Measurements from ENCODE around the gene BRINP3. TPM values are rescaled to one million over a fixed set of nuclear protein-coding genes. Genes with fewer than 3 reads are reported as not detected.

Gene BRINP3
- total and polyA plus RNA-seq, 2 experiments from 2014 or later, result 5.0 to 6.3 TPM

- Histone ChIP-seq H3K36me3 (no peaks in the 10 kb centered on the region), H3K27ac (no peak overlapping the region), H3K27me3 (no peaks in the 10 kb centered on the region), H3K9me3 (ENCODE audit: low read depth) (no peaks in the 10 kb centered on the region), H3K4me1 (ENCODE audit: low read depth) (no peaks in the 10 kb centered on the region), H3K4me3 (no peak overlapping the region)
- no peak for DNase-seq (ENCODE audit: low read depth in 1 of 2, low spot score in 1 of 2)
- TF ChIP-seq CTCF (IDR thresholded peaks at IDR 0.05; ENCODE audit: low read depth, low read length), result no peak
These were observed 202.9 kb downstream of the BRINP3 start for GRCh38 chr1:190274721-190275120.

- Histone ChIP-seq H3K36me3 (no peaks in the 10 kb centered on the region), H3K27ac (no peak overlapping the region), H3K4me3 (no peak overlapping the region), H3K4me1 (ENCODE audit: low read depth) (no peaks in the 10 kb centered on the region), H3K27me3 (no peaks in the 10 kb centered on the region), H3K9me3 (ENCODE audit: low read depth) (no peaks in the 10 kb centered on the region)
- no peak for TF ChIP-seq CTCF (IDR thresholded peaks at IDR 0.05; ENCODE audit: low read depth, low read length)
- DNase-seq (ENCODE audit: low read depth in 1 of 2, low spot score in 1 of 2), result no peak
These were observed 204.5 kb downstream of the BRINP3 start for GRCh38 chr1:190273161-190273560.

GRCh38 chr1:190262538-190262937, 215.1 kb downstream of the BRINP3 start:
- no peak for TF ChIP-seq CTCF (IDR thresholded peaks at IDR 0.05; ENCODE audit: low read depth, low read length)
- Histone ChIP-seq H3K4me1 (ENCODE audit: low read depth) (no peaks in the 10 kb centered on the region), H3K9me3 (ENCODE audit: low read depth) (no peaks in the 10 kb centered on the region), H3K27ac (no peak overlapping the region), H3K27me3 (no peaks in the 10 kb centered on the region), H3K36me3 (no peaks in the 10 kb centered on the region), H3K4me3 (no peak overlapping the region)
- DNase-seq (ENCODE audit: low read depth in 1 of 2, low spot score in 1 of 2), result no peak

- no peak for DNase-seq (ENCODE audit: low read depth in 1 of 2, low spot score in 1 of 2)
- Histone ChIP-seq H3K27me3 (no peaks in the 10 kb centered on the region), H3K4me1 (ENCODE audit: low read depth) (no peaks in the 10 kb centered on the region), H3K36me3 (no peaks in the 10 kb centered on the region), H3K27ac (no peak overlapping the region), H3K9me3 (ENCODE audit: low read depth) (no peaks in the 10 kb centered on the region), H3K4me3 (no peak overlapping the region)
- no peak for TF ChIP-seq CTCF (IDR thresholded peaks at IDR 0.05; ENCODE audit: low read depth, low read length)
These were observed 218.2 kb downstream of the BRINP3 start for GRCh38 chr1:190259424-190259823.

- DNase-seq (ENCODE audit: low read depth in 1 of 2, low spot score in 1 of 2), result no peak
- Histone ChIP-seq H3K36me3 (no peaks in the 10 kb centered on the region), H3K4me1 (ENCODE audit: low read depth) (no peaks in the 10 kb centered on the region), H3K27me3 (no peaks in the 10 kb centered on the region), H3K27ac (no peak overlapping the region), H3K4me3 (no peak overlapping the region), H3K9me3 (ENCODE audit: low read depth) (no peaks in the 10 kb centered on the region)
- TF ChIP-seq CTCF (IDR thresholded peaks at IDR 0.05; ENCODE audit: low read depth, low read length), result no peak
These were observed 219.7 kb downstream of the BRINP3 start for GRCh38 chr1:190258003-190258402.

GRCh38 chr1:190252046-190252445, 225.6 kb downstream of the BRINP3 start:
- Histone ChIP-seq H3K27ac (no peak overlapping the region), H3K27me3 (no peaks in the 10 kb centered on the region), H3K4me3 (no peak overlapping the region), H3K9me3 (ENCODE audit: low read depth) (no peaks in the 10 kb centered on the region), H3K4me1 (ENCODE audit: low read depth) (no peaks in the 10 kb centered on the region), H3K36me3 (no peaks in the 10 kb centered on the region)
- no peak for DNase-seq (ENCODE audit: low read depth in 1 of 2, low spot score in 1 of 2)
- TF ChIP-seq CTCF (IDR thresholded peaks at IDR 0.05; ENCODE audit: low read depth, low read length), result no peak

Measured in cardiac muscle cell (in vitro differentiated cells and primary cell).